Right lobe of liver (tissue), 6 donors: ENCODE data around the gene NXPH1. TPM values are rescaled to one million over a fixed set of nuclear protein-coding genes. Genes with fewer than 3 reads are reported as not detected.
A peak's percentile ranks its signal among the peaks of the same experiment; 100 is the strongest.

Source experiments
- ATAC-seq, 4 donors: fragments of 200-7000 bp; cut with Tn5 transposase; one replicate each; pipeline ENCODE4 v1.9.1; 2020; ENCODE audit warnings: mild to moderate bottlenecking in 4 of 4, moderate library complexity in 4 of 4
- DNase-seq, 3 donors: peaks; one replicate each; pipeline ENCODE4 v3.0.0-alpha.2; 2020
- H3K27ac ChIP-seq, 3 donors: fragments of 200-600 bp; one replicate each; pipeline ENCODE4 v1.8.0; 2022
- H3K27me3 ChIP-seq, 2 donors: fragments of 200-600 bp; one replicate each; pipeline ENCODE4 v1.8.0; 2022
- H3K36me3 ChIP-seq, 4 donors: fragments of 200-600 bp; sonication (generic) in 1 of 4; one replicate each; pipeline versions ENCODE4 v1.5.1 to v1.8.0; 2017 to 2022; ENCODE audit warnings: control low read depth in 1 of 4
- H3K4me1 ChIP-seq, 4 donors: fragments of 200-600 bp; sonication (generic) in 1 of 4; one replicate each; pipeline versions ENCODE4 v1.5.1 to v1.8.0; 2017 to 2022; ENCODE audit warnings: control low read depth in 1 of 4
- H3K4me3 ChIP-seq, 3 donors: fragments of 200-600 bp; one replicate each; pipeline ENCODE4 v1.8.0; 2022
- H3K9me3 ChIP-seq, 4 donors: fragments of 200-600 bp; sonication (generic) in 1 of 4; one replicate each; pipeline versions ENCODE4 v1.5.1 to v1.8.0; 2017 to 2022; ENCODE audit warnings: control low read depth in 1 of 4
- POLR2A ChIP-seq: fragments of 450-650 bp; IDR thresholded peaks from one replicate; pipeline ENCODE4 v1.6.1; 2017; ENCODE audit warnings: antibody characterized with exemption, mild to moderate bottlenecking
- WGBS: methylation state at CpG from one replicate; pipeline ENCODE4 v1.1.6; 2018; ENCODE audit warnings: low coverage, low lambda C conversion rate; ENCODE audit not compliant: insufficient coverage; ENCODE audit errors: missing lambda C conversion rate; 5-methylcytosine and 5-hydroxymethylcytosine counted together
- intact Hi-C, 2 donors: fragments of 100-400 bp; cut with DNase I; formaldehyde crosslinking; loops; one replicate each; pipeline versions ENCODE4 v1.11.2 to v1.14.1; 2022
- total RNA-seq, 6 experiments: library from RNA; depleted of rRNA in 2 of 6; stranded (reverse); fragments of >200 nt in 2 of 6; fragmentation: NEBNext Ultra II Directional in 3 of 6; extraction: Animal tissue kit (Norgen Biotek cat#: 25700) in 3 of 6; gene quantifications; one replicate each; pipeline versions ENCODE4 v1.1.0 to v1.2.4, GENCODE V29; 2016 to 2023
- TF ChIP-seq, protein P1 (sequence below), 4 donors: fragments of 200-600 bp in 3 of 4; fragments of 450-650 bp in 1 of 4; IDR thresholded peaks; one replicate each; pipeline versions ENCODE4 v1.5.1 to v1.8.0; 2016 to 2022; ENCODE audit warnings: antibody characterized with exemption in 4 of 4, mild to moderate bottlenecking in 2 of 4
- donor health status: DM: no; HTN: yes; CAD: no.
- donor health status: DM: no; HTN: no; CAD: no.
- donor health status: DM: no; HTN: no; CAD: no.
- donor health status: DM: no; HTN: yes; CAD: no.
- donor health status: DM: no; HTN: yes; CAD: no.

The NXPH1 gene
- total RNA-seq, 6 experiments from 2014 or later, result not detected

DNA sequence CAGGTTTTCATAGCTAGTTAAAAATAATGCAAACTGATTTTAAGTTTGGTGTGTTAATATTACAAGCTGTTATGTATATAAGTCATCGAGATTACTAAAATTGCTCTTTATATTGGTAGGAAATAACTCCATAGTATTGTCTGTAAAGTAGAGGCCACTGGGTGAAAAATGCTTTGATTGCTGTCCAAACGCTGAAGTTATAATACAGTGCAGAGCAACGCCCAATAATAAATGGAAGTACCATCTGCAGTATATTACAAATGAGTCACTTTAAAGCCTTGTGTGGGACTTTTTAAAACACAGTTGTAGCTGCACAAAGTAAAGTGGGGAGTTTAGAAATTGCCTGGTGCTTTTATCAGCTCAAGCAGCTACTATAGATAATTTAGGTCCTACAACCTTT lies 196.1 kb downstream of the NXPH1 start:
- DNase-seq (no peak), ATAC-seq (no peak)

DNA sequence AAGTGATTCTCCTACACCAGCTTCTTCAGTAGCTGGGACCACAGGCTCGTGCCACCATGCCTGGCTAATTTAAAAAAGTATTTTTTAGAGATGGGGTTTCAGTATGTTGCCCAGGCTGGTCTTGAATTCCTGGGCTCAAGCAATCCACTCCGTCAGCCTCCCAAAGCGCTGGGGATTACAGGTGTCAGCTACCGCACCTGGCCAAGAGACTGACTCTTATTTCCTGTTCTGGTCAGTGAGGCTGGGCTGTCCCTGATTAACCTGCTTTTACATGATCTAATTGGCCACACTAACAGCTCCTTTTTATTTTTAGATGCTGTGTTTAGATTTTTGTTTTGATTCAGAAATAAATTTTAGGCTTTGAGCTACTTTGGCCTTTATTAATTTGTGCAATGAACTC lies 203.9 kb downstream of the NXPH1 start:
- TF ChIP-seq, protein P1, sequence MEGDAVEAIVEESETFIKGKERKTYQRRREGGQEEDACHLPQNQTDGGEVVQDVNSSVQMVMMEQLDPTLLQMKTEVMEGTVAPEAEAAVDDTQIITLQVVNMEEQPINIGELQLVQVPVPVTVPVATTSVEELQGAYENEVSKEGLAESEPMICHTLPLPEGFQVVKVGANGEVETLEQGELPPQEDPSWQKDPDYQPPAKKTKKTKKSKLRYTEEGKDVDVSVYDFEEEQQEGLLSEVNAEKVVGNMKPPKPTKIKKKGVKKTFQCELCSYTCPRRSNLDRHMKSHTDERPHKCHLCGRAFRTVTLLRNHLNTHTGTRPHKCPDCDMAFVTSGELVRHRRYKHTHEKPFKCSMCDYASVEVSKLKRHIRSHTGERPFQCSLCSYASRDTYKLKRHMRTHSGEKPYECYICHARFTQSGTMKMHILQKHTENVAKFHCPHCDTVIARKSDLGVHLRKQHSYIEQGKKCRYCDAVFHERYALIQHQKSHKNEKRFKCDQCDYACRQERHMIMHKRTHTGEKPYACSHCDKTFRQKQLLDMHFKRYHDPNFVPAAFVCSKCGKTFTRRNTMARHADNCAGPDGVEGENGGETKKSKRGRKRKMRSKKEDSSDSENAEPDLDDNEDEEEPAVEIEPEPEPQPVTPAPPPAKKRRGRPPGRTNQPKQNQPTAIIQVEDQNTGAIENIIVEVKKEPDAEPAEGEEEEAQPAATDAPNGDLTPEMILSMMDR (IDR thresholded peaks at IDR 0.05), result no peak
- TF ChIP-seq POLR2A, result no peak
- H3K4me3 ChIP-seq, result no peak overlapping the region
- intact Hi-C loops, result no loop called here
- no peak for DNase-seq
- WGBS, result 18% methylated on average over 1 of the region's 4 CpGs
- H3K27ac ChIP-seq, result no peak overlapping the region
- H3K9me3 ChIP-seq, result no peaks in the 10 kb centered on the region
- H3K36me3 ChIP-seq, result no peaks in the 10 kb centered on the region
- no peaks in the 10 kb centered on the region for H3K4me1 ChIP-seq
- H3K27me3 ChIP-seq, result no peaks in the 10 kb centered on the region
- no peak for ATAC-seq

More for the DNA sequence above, 196.1 kb downstream of the NXPH1 start:
- no peak overlapping the region for H3K27ac ChIP-seq
- no peaks in the 10 kb centered on the region for H3K36me3 ChIP-seq
- no peak for TF ChIP-seq POLR2A
- TF ChIP-seq, protein P1 (IDR thresholded peaks at IDR 0.05), result no peak
- WGBS, result 52% methylated on average over 3 of the region's 3 CpGs
- intact Hi-C loops, result no loop called here
- no peaks in the 10 kb centered on the region for H3K9me3 ChIP-seq
- no peak overlapping the region for H3K4me3 ChIP-seq
- H3K27me3 ChIP-seq, result no peaks in the 10 kb centered on the region
- H3K4me1 ChIP-seq, result no peaks in the 10 kb centered on the region

DNA sequence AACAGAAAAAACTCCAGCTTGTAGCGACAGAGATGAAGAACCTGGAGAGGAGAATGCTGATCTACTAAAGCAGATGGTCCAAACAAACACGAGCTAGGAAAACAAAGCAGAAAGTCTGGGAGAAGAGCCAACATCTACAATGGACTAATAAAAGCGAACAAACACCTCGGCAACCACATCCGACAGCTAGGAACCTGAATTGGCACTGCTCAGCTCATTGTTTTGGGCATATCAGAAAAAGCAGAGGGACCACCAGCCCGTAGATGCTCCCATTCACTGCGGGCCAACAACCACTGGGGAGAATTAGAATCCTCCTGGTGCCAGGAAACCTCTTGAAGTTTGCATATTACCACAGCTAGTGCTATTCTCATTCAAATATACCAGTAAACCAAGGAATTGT lies 204.7 kb downstream of the NXPH1 start:
- ATAC-seq (peak in 2 of 4 donors; percentile 29 to 61), DNase-seq (no peak)
- H3K9me3 ChIP-seq, result no peaks in the 10 kb centered on the region
- H3K27ac ChIP-seq, result no peak overlapping the region
- no peak overlapping the region for H3K4me3 ChIP-seq
- no peaks in the 10 kb centered on the region for H3K27me3 ChIP-seq
- H3K36me3 ChIP-seq, result no peaks in the 10 kb centered on the region
- no peaks in the 10 kb centered on the region for H3K4me1 ChIP-seq
- 27% methylated on average over 7 of the region's 7 CpGs for whole genome bisulfite sequencing
- TF ChIP-seq, protein P1 (IDR thresholded peaks at IDR 0.05), result no peak
- TF ChIP-seq POLR2A, result no peak
- intact Hi-C loops, result no loop called here

DNA sequence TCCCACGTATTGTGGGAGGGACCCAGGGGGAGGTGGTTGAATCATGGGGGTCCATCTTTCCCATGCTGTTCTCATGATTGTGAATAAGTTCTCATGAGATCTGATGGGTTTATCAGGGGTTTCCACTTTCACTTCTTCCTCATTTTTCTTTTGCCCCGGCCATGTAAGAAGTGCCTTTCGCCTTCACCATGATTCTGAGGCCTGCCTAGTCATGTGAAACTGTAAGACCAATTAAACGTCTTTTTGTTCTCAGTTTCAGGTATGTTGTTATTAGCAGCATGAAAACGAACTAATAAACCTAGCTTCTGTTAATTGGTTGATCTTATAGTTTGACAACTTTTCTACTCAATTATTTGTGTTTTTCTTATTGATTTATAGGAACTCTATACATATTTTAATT lies 206.3 kb downstream of the NXPH1 start:
- H3K27me3 ChIP-seq, result no peaks in the 10 kb centered on the region
- no peak overlapping the region for H3K27ac ChIP-seq
- H3K4me1 ChIP-seq, result no peaks in the 10 kb centered on the region
- 46% methylated on average over 5 of the region's 5 CpGs for WGBS
- ATAC-seq (no peak), DNase-seq (no peak)
- no peaks in the 10 kb centered on the region for H3K9me3 ChIP-seq
- H3K4me3 ChIP-seq, result no peak overlapping the region
- H3K36me3 ChIP-seq, result no peaks in the 10 kb centered on the region
- intact Hi-C loops, result no loop called here
- TF ChIP-seq POLR2A, result no peak
- TF ChIP-seq, protein P1 (IDR thresholded peaks at IDR 0.05), result no peak

DNA sequence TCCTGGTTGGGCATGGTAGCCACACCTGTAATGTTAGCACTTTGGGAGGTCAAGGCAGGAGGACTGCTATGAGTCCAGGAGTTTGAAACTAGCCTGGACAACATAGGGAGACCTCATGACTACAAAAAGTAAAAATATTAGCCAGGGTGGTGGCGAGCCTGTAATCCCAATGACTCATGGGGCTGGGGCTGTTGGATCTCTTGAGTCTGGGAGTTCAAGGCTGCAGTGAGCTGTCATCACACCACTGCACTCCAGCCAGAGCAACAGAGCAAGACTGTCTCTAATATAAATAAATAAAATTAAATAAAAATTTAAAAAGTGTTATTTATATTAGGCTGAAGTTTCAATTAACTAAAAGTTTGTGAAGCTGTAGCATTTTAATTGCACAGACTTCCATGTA lies 207.3 kb downstream of the NXPH1 start:
- H3K36me3 ChIP-seq, result no peaks in the 10 kb centered on the region
- TF ChIP-seq POLR2A, result no peak
- TF ChIP-seq, protein P1 (IDR thresholded peaks at IDR 0.05), result no peak
- WGBS, result 50% methylated on average over 1 of the region's 1 CpG
- H3K4me3 ChIP-seq, result no peak overlapping the region
- DNase-seq (no peak), ATAC-seq (no peak)
- intact Hi-C loops, result no loop called here
- H3K27ac ChIP-seq, result no peak overlapping the region
- no peaks in the 10 kb centered on the region for H3K27me3 ChIP-seq
- H3K4me1 ChIP-seq, result no peaks in the 10 kb centered on the region
- no peaks in the 10 kb centered on the region for H3K9me3 ChIP-seq
